Measurements from ENCODE around the gene CHD9.

DNA sequence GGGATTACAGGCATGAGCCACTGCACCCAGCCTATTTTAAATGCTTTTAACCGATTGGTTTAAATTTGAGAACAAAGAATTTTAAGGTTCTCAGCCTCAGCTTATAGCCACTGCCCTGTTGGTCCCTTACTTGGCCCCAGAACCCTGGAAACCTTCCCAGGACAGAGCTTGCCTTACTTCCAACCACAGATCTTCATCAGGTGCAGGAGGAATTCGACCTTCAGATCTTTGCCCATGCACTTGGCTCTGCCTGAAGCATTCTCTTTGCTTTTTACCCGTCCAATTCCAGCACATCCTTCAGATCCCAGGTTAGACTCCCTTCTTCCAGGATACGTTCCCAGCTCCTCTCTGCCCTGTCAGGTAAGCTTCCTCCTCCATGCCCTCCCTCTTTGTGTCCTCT, 27.7 kb downstream of the CHD9 start:
- TF ChIP-seq, protein P1, sequence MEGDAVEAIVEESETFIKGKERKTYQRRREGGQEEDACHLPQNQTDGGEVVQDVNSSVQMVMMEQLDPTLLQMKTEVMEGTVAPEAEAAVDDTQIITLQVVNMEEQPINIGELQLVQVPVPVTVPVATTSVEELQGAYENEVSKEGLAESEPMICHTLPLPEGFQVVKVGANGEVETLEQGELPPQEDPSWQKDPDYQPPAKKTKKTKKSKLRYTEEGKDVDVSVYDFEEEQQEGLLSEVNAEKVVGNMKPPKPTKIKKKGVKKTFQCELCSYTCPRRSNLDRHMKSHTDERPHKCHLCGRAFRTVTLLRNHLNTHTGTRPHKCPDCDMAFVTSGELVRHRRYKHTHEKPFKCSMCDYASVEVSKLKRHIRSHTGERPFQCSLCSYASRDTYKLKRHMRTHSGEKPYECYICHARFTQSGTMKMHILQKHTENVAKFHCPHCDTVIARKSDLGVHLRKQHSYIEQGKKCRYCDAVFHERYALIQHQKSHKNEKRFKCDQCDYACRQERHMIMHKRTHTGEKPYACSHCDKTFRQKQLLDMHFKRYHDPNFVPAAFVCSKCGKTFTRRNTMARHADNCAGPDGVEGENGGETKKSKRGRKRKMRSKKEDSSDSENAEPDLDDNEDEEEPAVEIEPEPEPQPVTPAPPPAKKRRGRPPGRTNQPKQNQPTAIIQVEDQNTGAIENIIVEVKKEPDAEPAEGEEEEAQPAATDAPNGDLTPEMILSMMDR (IDR thresholded peaks at IDR 0.05) = no peak
- TF ChIP-seq POLR2A (IDR thresholded peaks at IDR 0.05) (no peak), POLR2AphosphoS5 (IDR thresholded peaks at IDR 0.05) (no peak)

Measured in prostate gland (tissue), 2 donors.